ENCODE measurements around the gene TRAF6. TPM values are rescaled to one million over a fixed set of nuclear protein-coding genes. Genes with fewer than 3 reads are reported as not detected.
A peak's percentile ranks its signal among the peaks of the same experiment; 100 is the strongest.

Gene TRAF6
- total and polyA plus RNA-seq, 9 of the 15 experiments (the other 6 are each of a cell fraction or from before 2014, with no cell fraction given), result 2.0 to 13.1 (median 8.2) TPM

DNA sequence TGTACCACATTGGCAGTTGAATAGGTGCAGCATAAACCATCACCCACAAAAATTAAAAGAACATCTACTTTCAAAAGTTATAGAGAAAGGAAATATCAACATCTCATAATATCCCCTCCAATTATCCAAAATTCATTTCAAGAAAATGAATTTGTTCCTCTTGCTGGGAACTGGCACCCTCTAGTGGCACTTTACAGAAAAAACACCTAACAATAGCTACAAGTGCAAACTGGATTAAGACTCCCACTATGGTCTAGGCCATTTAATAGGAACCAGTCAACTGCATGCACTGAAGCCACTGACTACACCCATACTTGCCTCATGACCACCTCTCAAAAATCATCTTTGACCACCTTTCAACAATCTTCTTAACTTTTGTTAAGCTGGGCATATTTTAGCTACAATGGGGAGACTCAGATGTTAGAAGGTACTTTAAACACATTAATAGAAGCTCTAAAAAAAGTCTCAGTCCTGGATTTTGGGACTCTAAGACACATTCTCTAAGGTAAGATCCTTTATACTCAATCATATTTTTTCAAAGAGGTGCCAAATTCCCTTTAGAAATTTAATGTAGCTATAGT lies 17.3 kb downstream of the TRAF6 start (continued):
- TF ChIP-seq, protein P1, sequence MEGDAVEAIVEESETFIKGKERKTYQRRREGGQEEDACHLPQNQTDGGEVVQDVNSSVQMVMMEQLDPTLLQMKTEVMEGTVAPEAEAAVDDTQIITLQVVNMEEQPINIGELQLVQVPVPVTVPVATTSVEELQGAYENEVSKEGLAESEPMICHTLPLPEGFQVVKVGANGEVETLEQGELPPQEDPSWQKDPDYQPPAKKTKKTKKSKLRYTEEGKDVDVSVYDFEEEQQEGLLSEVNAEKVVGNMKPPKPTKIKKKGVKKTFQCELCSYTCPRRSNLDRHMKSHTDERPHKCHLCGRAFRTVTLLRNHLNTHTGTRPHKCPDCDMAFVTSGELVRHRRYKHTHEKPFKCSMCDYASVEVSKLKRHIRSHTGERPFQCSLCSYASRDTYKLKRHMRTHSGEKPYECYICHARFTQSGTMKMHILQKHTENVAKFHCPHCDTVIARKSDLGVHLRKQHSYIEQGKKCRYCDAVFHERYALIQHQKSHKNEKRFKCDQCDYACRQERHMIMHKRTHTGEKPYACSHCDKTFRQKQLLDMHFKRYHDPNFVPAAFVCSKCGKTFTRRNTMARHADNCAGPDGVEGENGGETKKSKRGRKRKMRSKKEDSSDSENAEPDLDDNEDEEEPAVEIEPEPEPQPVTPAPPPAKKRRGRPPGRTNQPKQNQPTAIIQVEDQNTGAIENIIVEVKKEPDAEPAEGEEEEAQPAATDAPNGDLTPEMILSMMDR (IDR thresholded peaks at IDR 0.05 in 2 of 3, conservative IDR thresholded peaks at IDR 0.05 in 1 of 3; ENCODE audit: insufficient read depth in 2 of 3, low read depth in 1 of 3, low read length in 3 of 3), result peak; percentile 52 to 81 (median 71); a peak in 5 of 6 replicates
- TF ChIP-seq, protein P2, sequence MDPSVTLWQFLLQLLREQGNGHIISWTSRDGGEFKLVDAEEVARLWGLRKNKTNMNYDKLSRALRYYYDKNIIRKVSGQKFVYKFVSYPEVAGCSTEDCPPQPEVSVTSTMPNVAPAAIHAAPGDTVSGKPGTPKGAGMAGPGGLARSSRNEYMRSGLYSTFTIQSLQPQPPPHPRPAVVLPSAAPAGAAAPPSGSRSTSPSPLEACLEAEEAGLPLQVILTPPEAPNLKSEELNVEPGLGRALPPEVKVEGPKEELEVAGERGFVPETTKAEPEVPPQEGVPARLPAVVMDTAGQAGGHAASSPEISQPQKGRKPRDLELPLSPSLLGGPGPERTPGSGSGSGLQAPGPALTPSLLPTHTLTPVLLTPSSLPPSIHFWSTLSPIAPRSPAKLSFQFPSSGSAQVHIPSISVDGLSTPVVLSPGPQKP (CRISPR knock-in tag; IDR thresholded peaks at IDR 0.05), result no peak
- TF ChIP-seq, protein P3, sequence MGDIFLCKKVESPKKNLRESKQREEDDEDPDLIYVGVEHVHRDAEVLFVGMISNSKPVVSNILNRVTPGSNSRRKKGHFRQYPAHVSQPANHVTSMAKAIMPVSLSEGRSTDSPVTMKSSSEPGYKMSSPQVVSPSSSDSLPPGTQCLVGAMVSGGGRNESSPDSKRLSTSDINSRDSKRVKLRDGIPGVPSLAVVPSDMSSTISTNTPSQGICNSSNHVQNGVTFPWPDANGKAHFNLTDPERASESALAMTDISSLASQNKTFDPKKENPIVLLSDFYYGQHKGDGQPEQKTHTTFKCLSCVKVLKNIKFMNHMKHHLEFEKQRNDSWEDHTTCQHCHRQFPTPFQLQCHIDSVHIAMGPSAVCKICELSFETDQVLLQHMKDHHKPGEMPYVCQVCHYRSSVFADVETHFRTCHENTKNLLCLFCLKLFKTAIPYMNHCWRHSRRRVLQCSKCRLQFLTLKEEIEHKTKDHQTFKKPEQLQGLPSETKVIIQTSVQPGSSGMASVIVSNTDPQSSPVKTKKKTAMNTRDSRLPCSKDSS (IDR thresholded peaks at IDR 0.05; ENCODE audit: low read depth, partially characterized antibody), result no peak
- TF ChIP-seq, protein P4, sequence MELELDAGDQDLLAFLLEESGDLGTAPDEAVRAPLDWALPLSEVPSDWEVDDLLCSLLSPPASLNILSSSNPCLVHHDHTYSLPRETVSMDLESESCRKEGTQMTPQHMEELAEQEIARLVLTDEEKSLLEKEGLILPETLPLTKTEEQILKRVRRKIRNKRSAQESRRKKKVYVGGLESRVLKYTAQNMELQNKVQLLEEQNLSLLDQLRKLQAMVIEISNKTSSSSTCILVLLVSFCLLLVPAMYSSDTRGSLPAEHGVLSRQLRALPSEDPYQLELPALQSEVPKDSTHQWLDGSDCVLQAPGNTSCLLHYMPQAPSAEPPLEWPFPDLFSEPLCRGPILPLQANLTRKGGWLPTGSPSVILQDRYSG (tag; conservative IDR thresholded peaks at IDR 0.05; ENCODE audit: low read depth), result no peak
- TF ChIP-seq BMI1 (IDR thresholded peaks at IDR 0.05; ENCODE audit: low read length), result no peak
- TF ChIP-seq RAD21 (CRISPR knock-in tag; conservative IDR thresholded peaks at IDR 0.05 in 1 of 2, IDR thresholded peaks at IDR 0.05 in 1 of 2), result peak; percentile 64 to 81
- TF ChIP-seq, protein P5, sequence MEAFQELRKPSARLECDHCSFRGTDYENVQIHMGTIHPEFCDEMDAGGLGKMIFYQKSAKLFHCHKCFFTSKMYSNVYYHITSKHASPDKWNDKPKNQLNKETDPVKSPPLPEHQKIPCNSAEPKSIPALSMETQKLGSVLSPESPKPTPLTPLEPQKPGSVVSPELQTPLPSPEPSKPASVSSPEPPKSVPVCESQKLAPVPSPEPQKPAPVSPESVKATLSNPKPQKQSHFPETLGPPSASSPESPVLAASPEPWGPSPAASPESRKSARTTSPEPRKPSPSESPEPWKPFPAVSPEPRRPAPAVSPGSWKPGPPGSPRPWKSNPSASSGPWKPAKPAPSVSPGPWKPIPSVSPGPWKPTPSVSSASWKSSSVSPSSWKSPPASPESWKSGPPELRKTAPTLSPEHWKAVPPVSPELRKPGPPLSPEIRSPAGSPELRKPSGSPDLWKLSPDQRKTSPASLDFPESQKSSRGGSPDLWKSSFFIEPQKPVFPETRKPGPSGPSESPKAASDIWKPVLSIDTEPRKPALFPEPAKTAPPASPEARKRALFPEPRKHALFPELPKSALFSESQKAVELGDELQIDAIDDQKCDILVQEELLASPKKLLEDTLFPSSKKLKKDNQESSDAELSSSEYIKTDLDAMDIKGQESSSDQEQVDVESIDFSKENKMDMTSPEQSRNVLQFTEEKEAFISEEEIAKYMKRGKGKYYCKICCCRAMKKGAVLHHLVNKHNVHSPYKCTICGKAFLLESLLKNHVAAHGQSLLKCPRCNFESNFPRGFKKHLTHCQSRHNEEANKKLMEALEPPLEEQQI (IDR thresholded peaks at IDR 0.05), result no peak
- no peak for TF ChIP-seq ATF7 (IDR thresholded peaks at IDR 0.05)
- TF ChIP-seq, protein P6, sequence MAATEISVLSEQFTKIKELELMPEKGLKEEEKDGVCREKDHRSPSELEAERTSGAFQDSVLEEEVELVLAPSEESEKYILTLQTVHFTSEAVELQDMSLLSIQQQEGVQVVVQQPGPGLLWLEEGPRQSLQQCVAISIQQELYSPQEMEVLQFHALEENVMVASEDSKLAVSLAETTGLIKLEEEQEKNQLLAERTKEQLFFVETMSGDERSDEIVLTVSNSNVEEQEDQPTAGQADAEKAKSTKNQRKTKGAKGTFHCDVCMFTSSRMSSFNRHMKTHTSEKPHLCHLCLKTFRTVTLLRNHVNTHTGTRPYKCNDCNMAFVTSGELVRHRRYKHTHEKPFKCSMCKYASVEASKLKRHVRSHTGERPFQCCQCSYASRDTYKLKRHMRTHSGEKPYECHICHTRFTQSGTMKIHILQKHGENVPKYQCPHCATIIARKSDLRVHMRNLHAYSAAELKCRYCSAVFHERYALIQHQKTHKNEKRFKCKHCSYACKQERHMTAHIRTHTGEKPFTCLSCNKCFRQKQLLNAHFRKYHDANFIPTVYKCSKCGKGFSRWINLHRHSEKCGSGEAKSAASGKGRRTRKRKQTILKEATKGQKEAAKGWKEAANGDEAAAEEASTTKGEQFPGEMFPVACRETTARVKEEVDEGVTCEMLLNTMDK (IDR thresholded peaks at IDR 0.05; ENCODE audit: borderline replicate concordance, insufficient read depth, low read depth, low read length, poor library complexity, severe bottlenecking), result no peak
- no peak for TF ChIP-seq BDP1 (IDR thresholded peaks at IDR 0.05; ENCODE audit: insufficient read depth, insufficient read length)
- TF ChIP-seq PML (IDR thresholded peaks at IDR 0.05; ENCODE audit: low read length), result no peak
- TF ChIP-seq GATAD2B (IDR thresholded peaks at IDR 0.05; ENCODE audit: borderline replicate concordance), result no peak
- TF ChIP-seq ESRRB (CRISPR knock-in tag; IDR thresholded peaks at IDR 0.05; ENCODE audit: borderline replicate concordance), result no peak
- TF ChIP-seq, protein P7, sequence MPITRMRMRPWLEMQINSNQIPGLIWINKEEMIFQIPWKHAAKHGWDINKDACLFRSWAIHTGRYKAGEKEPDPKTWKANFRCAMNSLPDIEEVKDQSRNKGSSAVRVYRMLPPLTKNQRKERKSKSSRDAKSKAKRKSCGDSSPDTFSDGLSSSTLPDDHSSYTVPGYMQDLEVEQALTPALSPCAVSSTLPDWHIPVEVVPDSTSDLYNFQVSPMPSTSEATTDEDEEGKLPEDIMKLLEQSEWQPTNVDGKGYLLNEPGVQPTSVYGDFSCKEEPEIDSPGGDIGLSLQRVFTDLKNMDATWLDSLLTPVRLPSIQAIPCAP (CRISPR knock-in tag; IDR thresholded peaks at IDR 0.05; ENCODE audit: borderline replicate concordance), result no peak
